GM19324 (cell line): ENCODE measurements around the gene BICDL1.

Experiments used
- ATAC-seq: cut with Tn5 transposase; IDR thresholded peaks from one replicate; pipeline ENCODE4 v1.9.1; 2021; ENCODE audit warnings: mild to moderate bottlenecking, moderate library complexity; ENCODE audit not compliant: unreplicated experiment, low FRiP score

BICDL1 gene

GRCh38 chr12:120076651-120077050, 87.6 kb downstream of the BICDL1 start:
- no peak for ATAC-seq

- ATAC-seq: no peak
Measured at GRCh38 chr12:120077260-120077659, 88.2 kb downstream of the BICDL1 start.

- no peak for ATAC-seq
Measured at GRCh38 chr12:120078868-120079267, 89.8 kb downstream of the BICDL1 start.

GRCh38 chr12:120079411-120080400, 90.7 kb downstream of the BICDL1 start:
- ATAC-seq: no peak

- no peak for ATAC-seq
Measured at GRCh38 chr12:120081641-120082040, 92.6 kb downstream of the BICDL1 start.

GRCh38 chr12:120085920-120086645, 97.0 kb downstream of the BICDL1 start:
- no peak for ATAC-seq

GRCh38 chr12:120086801-120087621, 98.0 kb downstream of the BICDL1 start:
- peak; percentile 98 for ATAC-seq

- ATAC-seq: no peak
Measured at GRCh38 chr12:120089105-120089504, 100.1 kb downstream of the BICDL1 start.

- no peak for ATAC-seq
Measured at GRCh38 chr12:120089796-120090195, 100.8 kb downstream of the BICDL1 start.

GRCh38 chr12:120090206-120090605, 101.2 kb downstream of the BICDL1 start:
- ATAC-seq: no peak

GRCh38 chr12:120090626-120091295, 101.7 kb downstream of the BICDL1 start:
- ATAC-seq: no peak

- no peak for ATAC-seq
Measured at GRCh38 chr12:120091371-120092090, 102.5 kb downstream of the BICDL1 start.

GRCh38 chr12:120092551-120093335, 103.7 kb downstream of the BICDL1 start:
- ATAC-seq: no peak

- ATAC-seq: no peak
Measured at GRCh38 chr12:120093336-120093591, 104.2 kb downstream of the BICDL1 start.

- ATAC-seq: no peak
Measured at GRCh38 chr12:120093592-120094355, 104.7 kb downstream of the BICDL1 start.

- no peak for ATAC-seq
Measured at GRCh38 chr12:120094485-120094884, 105.4 kb downstream of the BICDL1 start.

- no peak for ATAC-seq
Measured at GRCh38 chr12:120095331-120095730, 106.3 kb downstream of the BICDL1 start.

- no peak for ATAC-seq
Measured at GRCh38 chr12:120095736-120096135, 106.7 kb downstream of the BICDL1 start.
